ENCODE measurements around the gene SULT1C3.

SULT1C3 gene

GRCh38 chr2:108244667-108245414 lies 5.1 kb downstream of the SULT1C3 start:
- Histone ChIP-seq H3K4me3 (replicated peaks; ENCODE audit: insufficient read depth, low read length) (no peak overlapping the region), H3K27me3 (ENCODE audit: insufficient read depth, poor library complexity, severe bottlenecking) (no peaks in the 10 kb centered on the region), H3K27ac (replicated peaks) (no peak overlapping the region)
- no peak for DNase-seq (ENCODE audit: low read depth in 1 of 2, low spot score in 1 of 2)
- TF ChIP-seq, protein P1, sequence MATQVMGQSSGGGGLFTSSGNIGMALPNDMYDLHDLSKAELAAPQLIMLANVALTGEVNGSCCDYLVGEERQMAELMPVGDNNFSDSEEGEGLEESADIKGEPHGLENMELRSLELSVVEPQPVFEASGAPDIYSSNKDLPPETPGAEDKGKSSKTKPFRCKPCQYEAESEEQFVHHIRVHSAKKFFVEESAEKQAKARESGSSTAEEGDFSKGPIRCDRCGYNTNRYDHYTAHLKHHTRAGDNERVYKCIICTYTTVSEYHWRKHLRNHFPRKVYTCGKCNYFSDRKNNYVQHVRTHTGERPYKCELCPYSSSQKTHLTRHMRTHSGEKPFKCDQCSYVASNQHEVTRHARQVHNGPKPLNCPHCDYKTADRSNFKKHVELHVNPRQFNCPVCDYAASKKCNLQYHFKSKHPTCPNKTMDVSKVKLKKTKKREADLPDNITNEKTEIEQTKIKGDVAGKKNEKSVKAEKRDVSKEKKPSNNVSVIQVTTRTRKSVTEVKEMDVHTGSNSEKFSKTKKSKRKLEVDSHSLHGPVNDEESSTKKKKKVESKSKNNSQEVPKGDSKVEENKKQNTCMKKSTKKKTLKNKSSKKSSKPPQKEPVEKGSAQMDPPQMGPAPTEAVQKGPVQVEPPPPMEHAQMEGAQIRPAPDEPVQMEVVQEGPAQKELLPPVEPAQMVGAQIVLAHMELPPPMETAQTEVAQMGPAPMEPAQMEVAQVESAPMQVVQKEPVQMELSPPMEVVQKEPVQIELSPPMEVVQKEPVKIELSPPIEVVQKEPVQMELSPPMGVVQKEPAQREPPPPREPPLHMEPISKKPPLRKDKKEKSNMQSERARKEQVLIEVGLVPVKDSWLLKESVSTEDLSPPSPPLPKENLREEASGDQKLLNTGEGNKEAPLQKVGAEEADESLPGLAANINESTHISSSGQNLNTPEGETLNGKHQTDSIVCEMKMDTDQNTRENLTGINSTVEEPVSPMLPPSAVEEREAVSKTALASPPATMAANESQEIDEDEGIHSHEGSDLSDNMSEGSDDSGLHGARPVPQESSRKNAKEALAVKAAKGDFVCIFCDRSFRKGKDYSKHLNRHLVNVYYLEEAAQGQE (IDR thresholded peaks at IDR 0.05; ENCODE audit: insufficient replicate concordance, low read depth): no peak
- TF ChIP-seq GABPA (IDR thresholded peaks at IDR 0.05; ENCODE audit: low read depth): no peak
- no peak for TF ChIP-seq SPI1 (IDR thresholded peaks at IDR 0.05; ENCODE audit: borderline replicate concordance, low read depth)
- TF ChIP-seq, protein P2, sequence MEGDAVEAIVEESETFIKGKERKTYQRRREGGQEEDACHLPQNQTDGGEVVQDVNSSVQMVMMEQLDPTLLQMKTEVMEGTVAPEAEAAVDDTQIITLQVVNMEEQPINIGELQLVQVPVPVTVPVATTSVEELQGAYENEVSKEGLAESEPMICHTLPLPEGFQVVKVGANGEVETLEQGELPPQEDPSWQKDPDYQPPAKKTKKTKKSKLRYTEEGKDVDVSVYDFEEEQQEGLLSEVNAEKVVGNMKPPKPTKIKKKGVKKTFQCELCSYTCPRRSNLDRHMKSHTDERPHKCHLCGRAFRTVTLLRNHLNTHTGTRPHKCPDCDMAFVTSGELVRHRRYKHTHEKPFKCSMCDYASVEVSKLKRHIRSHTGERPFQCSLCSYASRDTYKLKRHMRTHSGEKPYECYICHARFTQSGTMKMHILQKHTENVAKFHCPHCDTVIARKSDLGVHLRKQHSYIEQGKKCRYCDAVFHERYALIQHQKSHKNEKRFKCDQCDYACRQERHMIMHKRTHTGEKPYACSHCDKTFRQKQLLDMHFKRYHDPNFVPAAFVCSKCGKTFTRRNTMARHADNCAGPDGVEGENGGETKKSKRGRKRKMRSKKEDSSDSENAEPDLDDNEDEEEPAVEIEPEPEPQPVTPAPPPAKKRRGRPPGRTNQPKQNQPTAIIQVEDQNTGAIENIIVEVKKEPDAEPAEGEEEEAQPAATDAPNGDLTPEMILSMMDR (IDR thresholded peaks at IDR 0.05; ENCODE audit: insufficient read depth, low read length): no peak
- TF ChIP-seq POLR2AphosphoS5 (IDR thresholded peaks at IDR 0.05; ENCODE audit: low read depth): no peak

GRCh38 chr2:108253106-108253505 lies 13.3 kb downstream of the SULT1C3 start:
- H3K27me3 ChIP-seq (ENCODE audit: insufficient read depth, poor library complexity, severe bottlenecking): peaks cover 3% of the 10 kb centered on the region
- no peak for DNase-seq (ENCODE audit: low read depth in 1 of 2, low spot score in 1 of 2)
- no peak for TF ChIP-seq POLR2AphosphoS5 (IDR thresholded peaks at IDR 0.05; ENCODE audit: low read depth)
- TF ChIP-seq GABPA (IDR thresholded peaks at IDR 0.05; ENCODE audit: low read depth): no peak
- TF ChIP-seq, protein P1 (IDR thresholded peaks at IDR 0.05; ENCODE audit: insufficient replicate concordance, low read depth): no peak
- no peak for TF ChIP-seq SPI1 (IDR thresholded peaks at IDR 0.05; ENCODE audit: borderline replicate concordance, low read depth)
- TF ChIP-seq, protein P2 (IDR thresholded peaks at IDR 0.05; ENCODE audit: insufficient read depth, low read length): no peak
- H3K4me3 ChIP-seq (replicated peaks; ENCODE audit: insufficient read depth, low read length): no peak overlapping the region
- H3K27ac ChIP-seq (replicated peaks): no peak overlapping the region

DNA sequence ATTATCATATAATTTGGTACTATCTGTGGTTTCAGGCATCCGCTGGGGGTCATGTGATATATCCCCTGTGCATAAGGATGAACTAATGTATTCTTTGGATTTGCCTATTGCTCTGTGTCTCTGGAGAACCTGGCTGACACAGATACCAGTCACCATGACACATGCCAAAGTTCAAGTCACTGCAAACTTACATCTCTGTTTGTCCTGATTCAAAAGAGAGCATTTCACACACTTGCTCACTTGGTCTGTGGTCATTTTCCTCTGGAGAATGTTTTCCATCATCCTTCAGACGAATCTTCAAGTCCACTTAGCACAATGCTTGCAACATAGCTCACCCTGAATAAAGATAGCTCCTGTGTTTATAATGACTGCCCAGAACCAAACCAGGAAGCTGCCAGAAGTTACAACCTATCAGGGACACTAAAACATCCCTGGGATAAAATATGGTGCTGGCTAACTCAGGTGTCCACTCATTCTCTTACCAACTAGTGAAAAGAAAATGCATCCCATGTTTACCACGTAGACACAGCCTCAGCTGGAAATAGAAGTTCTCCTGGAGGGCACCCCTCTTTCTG lies 18.1 kb downstream of the SULT1C3 start:
- H3K27ac ChIP-seq (replicated peaks): no peak overlapping the region
- TF ChIP-seq GABPA (IDR thresholded peaks at IDR 0.05; ENCODE audit: low read depth) (no peak), POLR2AphosphoS5 (IDR thresholded peaks at IDR 0.05; ENCODE audit: low read depth) (no peak), SPI1 (IDR thresholded peaks at IDR 0.05; ENCODE audit: borderline replicate concordance, low read depth) (no peak)
- TF ChIP-seq, protein P2 (IDR thresholded peaks at IDR 0.05; ENCODE audit: insufficient read depth, low read length): no peak
- TF ChIP-seq, protein P1 (IDR thresholded peaks at IDR 0.05; ENCODE audit: insufficient replicate concordance, low read depth): no peak
- DNase-seq (ENCODE audit: low read depth in 1 of 2, low spot score in 1 of 2): no peak

More for the DNA sequence above, 18.1 kb downstream of the SULT1C3 start:
- Histone ChIP-seq H3K27me3 (ENCODE audit: insufficient read depth, poor library complexity, severe bottlenecking) (peaks cover 5% of the 10 kb centered on the region), H3K4me3 (replicated peaks; ENCODE audit: insufficient read depth, low read length) (no peak overlapping the region)
